ENCODE data around the gene NKAIN1.
"Not testable (repeated sequence)": the region's sequence is repeated elsewhere in the genome, so short reads cannot be mapped to it uniquely, and the experiment has no call there.

NKAIN1 gene

DNA sequence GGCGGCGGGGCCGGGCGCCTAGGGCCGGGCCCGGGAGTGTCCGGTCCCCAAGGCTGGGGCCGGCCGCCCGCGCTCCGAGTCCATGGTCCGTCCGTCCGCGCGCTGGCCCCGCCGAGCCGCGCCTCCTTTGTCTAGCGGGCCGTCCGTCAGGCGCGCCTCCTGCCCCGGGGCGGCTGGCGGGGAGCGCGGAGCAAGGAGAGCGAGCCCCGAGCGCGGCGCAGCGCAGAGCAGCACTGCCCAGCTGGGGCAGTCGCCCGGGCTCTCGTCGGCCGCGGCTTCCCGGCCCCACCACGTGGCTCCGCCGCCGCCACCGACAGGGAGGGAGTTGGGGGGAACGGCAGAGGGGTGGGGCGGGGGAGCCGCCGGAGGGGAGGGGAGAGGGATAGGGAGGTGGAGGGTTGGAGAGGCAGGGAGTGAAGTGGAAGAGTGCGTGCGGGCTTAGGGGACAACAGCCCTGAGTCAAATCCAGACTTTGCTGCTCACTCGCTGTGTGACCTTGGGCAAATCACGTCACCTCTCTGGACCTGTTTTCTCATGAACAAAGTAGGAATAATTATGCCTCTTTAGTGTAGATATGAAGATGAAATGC lies at the start of gene NKAIN1:
Gene NKAIN1 (minus strand): TSS at position 235 of the 589 bp plus-strand sequence. CDS start 340 bp downstream, outside the sequence.
- DNase-seq = peak; percentile 20

DNA sequence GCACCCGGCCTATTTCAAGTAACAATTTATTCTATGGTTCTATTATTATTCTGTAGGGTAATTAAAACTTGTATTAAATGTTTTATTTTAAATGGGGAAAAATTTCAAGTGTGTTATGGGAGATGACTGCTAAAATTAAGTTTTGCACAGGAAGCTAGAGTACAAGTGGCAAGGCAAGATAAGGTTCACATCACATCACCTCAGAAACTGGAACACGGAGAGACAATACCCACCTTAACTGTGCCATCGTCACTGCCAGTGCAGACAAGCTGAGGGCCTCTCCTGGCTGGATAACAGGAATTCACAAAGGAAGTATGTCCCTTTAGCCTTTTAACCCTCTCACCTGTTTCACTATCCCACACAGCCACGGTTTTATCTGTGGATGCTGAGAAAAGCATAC lies 49.3 kb upstream of the NKAIN1 start:
- DNase-seq = no peak

DNA sequence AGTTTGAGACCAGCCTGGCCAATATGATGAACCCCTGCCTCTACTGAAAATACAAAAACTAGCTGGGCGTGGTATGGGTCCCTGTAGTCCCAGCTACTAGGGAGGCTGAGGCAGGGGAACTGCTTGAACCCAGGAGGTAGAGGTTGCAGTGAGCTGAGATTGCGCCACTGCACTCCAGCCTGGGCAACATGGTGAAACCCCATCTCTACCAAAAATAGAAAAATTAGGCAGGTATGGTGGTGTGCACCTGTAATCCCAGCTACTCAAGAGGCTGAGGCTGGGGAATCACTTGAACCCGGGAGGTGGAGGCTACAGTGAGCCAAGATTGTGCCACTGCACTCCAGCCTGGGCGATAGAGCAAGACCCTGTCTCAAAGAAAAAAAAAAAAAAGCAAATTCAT lies 48.1 kb upstream of the NKAIN1 start:
- DNase-seq = not testable (repeated sequence)

DNA sequence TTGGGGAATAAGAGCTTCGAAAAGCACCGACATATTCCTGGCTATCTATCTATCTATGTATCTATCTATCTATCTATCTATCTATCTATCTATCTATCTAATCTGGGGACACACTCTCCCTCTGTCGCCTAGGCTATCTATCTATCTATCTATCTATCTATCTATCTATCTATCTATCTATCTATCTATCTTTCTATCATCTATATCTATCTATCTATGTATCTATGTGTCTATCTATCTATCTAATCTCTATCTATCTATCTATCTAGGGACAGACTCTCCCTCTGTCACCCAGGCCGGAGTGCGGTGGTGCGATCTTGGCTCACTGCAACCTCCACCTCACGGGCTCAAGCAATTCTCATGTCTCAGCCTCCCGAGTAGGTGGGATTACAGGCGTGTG lies 42.7 kb upstream of the NKAIN1 start:
- not testable (repeated sequence) for DNase-seq

DNA sequence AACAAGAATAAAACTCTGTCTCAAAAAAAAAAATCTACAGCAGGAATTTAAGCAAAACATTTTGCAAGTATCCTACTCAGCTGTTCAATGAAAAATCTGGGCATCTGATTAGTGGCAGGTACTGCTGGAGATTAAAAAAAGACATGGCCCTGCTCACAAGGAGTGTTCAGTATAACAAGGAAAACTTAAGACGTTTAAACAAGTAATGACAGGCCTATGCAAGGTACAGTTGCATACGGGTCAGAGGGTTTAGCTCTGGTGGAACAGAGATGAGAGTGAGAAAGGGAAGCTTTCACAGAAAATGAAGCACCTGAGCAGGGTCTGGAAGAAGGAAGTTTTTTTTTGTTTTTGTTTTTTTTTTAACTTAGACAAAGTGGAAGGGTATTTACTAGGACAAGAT lies 33.9 kb upstream of the NKAIN1 start:
- DNase-seq = no peak

DNA sequence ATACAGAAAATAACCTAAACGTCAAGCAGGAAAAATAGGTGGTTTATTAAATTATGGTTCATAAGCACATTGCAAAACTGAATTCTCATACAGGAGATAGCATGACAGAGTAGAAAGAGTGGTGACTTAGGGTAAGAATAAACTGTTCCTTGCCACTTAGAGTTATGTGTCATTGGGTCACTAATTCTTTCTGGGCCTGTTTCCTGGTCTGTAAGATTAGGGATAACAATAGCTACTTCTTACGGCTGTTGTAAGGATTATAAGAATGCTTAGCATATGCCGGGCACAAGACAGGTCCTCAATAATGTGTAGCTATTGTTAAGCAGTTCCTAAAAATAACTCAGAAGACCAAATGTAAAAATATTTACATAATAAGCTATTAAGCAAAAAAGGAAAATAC lies 32.7 kb upstream of the NKAIN1 start:
- no peak for DNase-seq

DNA sequence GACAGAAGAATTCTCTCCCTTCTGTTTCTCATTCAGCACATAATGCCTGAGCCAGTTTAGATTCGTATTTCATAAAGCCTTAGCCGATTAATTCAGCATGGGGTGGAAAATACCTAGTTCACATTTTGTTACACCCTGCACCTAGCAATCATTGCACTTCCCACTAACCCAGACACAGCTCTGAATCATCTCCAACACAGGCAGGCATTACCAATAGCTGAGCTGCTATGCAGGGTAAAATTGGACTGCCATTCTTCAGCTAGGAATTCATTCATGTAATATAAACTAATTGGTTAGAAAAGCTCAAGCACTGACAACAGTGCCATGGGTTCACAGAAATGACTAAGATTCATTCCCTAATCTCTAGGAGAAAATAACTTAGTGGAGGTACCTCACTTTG lies 26.9 kb upstream of the NKAIN1 start:
- no peak for DNase-seq

DNA sequence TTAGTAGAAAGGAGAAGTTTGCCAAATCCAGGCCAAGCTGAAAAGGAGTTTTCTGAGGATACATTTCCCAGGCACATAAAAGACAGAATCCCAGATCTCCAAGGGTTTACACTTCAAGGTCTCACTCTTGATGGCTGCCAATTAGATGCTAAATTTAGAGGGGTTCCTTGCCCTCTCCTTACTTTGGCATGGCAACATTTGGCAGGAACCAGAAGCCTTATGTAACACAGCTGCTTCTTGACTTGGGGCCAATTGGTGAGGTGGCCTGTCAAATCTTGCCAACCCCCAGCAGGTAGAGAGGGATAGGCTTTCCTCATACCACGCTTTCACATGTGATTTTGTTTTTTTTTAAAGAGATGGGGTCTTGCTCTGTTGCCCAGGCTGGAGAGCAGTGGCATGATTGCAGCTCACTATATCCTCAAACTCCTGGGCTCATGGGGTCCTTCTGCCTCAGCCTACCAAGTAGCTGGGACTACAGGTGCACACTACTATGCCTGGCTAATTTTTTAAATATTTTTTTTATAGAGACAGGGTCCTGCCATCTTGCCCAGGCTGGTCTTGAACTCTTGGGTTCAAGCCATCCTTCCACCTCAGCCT lies 25.2 kb upstream of the NKAIN1 start:
- DNase-seq = no peak

DNA sequence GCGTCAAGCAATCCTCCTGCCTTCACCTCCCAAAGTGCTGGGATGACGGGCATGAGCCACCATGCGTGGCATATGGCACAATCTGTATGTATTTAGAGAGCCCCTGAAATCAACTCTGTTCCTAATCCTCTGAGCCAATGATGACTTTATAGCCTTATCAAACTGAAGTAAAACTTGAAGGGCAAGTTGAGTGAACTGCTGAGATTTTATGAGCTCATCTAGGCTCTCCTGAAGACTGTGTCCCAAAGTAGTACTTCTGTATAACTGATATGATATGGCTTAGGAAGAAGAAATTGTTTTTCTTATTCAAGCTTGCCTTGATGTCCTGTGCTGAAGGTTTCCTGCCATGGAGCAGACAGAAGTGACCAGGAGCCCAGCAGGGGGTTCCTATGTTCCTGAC lies 23.7 kb upstream of the NKAIN1 start:
- no peak for DNase-seq

DNA sequence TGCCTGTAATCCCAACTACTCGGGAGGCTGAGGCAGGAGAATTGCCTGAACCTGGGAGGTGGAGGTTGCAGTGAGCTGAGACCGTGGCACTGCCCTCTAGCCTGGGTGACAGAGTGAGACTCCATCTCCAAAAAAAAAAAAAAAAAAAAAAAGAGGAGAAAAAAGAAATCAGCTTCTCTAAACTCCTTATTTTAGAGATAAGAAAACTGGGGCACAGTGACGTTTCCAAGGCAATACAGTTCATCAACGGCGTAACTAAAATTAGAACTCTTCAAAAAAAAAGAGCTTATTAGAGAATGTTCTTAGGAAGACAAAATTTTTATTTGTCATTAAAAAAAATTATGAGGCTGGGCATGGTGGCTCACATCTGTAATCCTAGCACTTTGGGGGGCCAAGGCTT lies 22.7 kb upstream of the NKAIN1 start:
- DNase-seq = not testable (repeated sequence)

DNA sequence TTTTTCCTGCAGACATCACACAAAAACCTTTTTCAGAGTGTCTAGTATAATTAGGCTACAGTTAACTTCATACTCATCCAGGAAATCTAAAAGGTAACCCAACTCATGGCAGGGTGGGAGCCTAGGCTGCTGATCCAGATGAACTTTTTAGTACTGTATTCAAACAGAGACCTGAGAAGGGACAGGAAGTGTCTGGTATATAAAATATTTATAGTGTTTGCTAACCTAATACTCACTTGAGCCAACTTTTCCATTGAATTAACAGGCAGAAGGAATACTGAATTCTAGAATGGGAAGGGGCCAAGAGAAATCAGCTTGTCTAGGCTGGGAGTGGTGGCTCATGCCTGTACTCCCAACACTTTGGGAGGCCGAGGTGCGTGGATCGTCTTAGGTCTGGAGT lies 22.2 kb upstream of the NKAIN1 start:
- no peak for DNase-seq

DNA sequence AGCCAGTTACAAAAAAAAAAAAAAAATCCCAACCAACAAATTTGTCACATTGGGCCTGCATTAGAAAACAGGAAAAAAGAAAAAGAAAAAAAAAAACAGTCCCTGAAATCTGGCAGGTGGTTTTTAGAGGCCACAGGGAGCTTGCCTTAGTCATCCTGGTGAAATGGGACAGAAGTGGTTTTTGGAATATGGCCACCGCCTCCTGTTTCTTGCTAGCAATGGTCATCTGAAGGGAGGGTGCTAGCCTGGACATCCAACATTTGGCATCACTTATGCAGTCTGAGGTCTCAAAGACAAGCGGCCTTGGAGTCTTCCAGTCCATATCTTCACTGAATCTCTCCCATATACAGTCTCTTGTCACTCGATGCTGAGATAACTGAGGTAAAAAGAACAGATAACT lies 20.1 kb upstream of the NKAIN1 start:
- no peak for DNase-seq

DNA sequence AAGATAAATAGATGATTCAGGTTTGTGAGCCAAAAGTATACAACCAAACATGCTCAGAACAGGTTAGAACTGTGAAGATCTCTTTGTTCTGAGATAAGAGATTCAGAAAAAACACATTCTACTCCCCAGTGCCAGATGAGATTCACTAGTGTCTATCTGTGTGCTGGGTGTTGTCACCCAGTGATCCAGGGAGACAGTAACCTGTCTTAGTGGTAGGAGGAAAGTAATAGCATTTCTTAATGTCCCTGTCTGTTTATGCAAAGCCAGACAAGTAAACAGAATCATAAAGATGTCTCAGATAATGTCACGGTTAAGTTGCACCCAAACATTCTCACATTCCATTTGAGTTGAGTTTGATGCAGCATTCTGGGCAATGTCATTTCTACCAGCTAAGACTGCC lies 18.9 kb upstream of the NKAIN1 start:
- no peak for DNase-seq

DNA sequence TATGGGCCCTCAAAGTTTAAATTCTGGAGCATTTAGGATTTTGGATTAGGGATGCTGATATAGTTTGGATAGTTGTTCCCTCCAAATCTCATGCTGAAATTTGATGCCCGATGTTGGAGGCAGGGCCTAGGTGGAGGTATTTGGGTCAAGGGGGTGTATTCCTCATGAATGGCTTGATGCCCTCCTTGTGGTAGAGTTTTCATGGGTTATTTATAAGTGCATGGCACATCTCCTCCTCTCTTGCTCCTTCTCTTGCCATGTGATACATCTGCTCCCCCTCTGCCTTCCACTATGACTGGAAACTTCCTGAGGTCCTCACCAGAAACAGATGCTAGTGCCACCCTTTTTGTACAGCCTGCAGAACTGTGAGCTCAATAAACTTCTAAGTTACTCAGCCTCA lies 17.5 kb upstream of the NKAIN1 start:
- no peak for DNase-seq

DNA sequence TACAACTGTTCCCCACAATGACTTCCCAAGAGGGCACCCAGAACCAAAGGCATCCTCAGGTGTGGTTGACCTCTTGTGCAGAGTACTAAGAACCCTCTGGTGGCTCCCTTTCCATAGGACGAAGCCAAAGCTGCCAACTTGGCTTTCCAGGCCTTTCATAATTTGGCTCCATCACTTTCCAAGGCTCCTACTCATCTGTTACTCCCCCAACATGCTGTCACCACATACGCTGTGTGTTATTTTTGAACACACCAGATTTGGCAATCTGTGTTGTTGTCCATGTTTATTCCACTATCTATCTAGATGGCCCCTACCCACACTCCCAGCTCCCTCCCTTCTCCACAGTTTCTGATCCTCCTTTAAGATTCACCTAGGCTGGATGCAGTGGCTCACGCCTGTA lies 10.2 kb upstream of the NKAIN1 start:
- DNase-seq = no peak

DNA sequence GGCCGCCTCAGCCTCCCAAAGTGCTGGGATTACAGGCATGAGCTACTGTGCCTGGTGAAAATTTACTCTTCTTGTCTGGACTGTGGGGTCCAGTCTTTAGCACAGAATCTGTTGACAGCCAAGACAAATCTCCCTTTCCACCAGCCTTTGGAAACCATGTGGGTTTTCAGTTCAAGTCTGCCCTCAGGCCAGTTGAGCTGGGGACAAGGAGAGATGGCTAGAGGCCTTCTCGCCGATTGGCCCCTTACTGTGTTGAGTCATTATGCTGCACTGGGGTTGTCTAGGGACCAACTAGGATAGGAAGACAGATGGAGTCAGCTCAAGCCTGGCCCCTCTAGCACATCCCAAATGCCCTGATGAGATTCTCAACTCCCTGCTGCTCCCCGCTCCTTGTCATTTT lies 8.6 kb upstream of the NKAIN1 start:
- DNase-seq = no peak

DNA sequence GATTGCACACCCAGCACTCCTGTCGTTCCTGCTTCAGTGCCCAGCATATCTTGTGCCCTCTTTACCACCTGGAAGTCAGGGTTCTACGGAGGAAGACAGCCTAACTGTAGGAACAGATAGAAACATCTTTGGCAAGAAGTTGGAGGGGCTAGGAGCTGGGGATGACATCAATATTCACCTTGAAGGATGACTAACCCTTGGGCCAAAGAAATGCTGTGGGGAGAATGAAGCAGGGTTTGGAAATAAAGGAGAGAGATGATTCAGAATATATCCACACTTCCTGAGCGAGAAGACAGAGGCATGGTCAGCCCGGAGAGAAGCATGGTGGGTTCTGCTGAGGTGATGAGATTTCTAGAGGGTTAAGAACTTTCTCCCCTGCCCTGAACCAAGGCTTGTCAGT lies 4.6 kb upstream of the NKAIN1 start:
- no peak for DNase-seq

DNA sequence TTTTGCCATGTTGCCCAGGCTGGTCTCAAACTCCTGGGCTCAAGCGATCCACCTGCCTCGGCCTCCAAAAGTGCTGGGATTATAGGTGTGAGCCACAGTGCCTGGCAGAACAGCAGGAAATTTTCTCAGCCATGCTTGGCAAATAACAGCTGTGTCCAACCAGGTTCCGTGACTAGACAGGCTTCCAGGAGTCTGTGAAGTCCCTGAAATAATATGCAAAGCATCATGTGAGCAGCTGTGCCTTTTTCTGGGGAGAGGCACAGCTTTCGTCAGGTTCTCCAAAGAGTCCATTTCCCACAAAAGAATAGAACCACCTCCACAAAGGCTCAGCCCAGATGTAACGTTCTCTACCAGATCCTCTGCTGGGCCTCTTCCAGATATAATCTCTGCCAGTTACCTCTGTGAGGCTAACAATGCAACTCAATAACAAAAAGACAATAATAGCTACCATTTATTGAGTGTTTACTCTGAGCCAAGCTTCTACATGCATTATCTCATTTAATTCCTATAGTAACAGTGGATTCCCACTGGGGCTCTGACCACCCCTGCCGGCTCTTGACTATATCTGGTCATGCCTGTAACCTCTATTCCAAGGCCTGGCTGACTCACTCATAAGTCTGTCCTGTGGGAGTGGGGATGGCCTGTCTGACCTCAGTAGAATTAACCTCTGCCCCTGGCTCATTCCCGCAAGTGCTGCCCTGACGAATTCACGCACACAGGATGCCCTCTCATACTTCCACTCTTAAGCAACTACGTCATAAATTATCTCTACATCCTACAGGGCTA lies 4.0 kb upstream of the NKAIN1 start:
- peak; percentile 44 for DNase-seq

DNA sequence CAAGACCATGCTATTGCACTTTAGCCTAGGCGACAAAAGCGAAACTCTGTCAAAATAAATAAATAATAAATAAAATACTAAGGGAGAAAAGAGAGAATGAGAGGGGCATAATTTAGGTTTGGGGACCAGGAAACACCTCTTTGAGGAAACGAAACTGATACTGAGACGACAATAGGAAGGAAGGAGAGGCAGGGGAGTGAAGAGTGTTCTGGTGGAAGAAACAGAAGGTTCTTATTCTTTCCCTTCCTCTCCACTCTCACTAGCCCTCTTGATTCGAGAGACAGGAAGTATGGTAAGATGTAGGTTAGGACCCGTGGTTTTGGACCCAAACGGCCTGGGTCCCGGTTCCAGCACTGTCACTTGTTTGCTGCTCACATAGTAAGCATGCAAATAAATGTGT lies 1.6 kb upstream of the NKAIN1 start:
- no peak for DNase-seq

DNA sequence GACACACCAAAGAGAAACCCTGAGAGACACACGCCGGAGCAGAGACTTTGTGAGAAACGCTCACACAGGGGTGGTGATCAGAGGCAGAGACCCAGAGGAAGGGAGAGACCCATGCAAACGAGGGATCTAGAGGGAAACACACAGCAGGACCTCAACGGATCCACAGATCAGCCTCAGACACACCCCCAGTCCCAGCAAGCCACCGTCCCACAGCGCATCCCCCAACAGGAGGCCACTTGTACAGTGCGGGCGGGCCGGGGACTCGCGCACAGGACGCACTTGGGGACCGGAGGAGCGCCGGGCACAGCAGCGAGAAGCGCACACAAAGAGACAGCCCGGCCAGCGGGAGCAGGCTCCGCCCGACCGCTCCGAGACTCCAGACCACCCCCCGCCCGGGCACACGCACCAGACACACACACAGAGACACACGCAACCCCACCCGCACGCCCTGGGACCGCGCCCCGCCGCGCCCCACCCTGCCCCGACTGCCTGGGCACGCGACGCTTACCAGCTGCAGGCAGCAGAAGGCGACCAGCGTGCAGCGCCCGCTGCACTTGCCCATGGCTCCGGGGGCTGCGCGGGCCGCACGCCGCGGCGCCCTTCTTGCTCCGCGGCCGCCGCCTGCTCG lies 587 bp downstream of the NKAIN1 start:
- no peak for DNase-seq

DNA sequence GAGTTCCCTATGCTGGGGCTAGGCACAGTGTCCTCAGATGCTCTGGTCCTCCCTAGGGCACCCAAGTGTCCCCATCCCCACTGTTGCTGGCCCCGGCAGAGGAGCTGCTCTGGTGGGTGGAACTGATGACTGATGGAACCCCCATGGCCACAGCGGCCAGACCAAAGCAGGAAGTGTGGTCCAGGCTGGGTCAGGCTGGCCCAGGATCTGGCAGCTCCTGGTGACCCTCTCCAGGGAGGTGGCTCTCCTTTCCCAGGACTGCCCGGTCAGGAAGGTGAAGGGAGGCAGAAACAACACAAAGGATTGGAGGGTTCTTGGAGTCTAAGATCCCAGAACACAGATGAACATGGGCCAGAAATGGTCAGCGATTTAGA lies 1.1 kb downstream of the NKAIN1 start:
- no peak for DNase-seq

DNA sequence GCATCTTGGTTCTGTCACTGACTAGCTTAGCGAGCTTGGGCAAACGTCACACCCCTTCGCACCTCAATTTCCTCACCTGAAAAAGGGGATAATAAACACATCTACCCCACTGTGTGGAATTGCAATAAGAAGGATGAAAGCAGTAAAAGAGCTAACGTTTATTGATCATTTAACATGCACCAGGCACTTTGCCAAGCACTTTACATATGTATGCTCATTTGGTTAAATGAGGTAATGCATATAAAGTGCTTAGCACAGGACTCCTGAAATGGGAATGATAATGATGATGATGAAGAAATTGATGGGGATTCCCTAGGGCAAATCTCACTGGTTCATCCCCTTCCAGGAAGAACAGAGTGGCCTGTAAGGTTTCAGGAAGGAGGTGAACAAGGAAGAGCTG lies 4.8 kb downstream of the NKAIN1 start:
- DNase-seq = no peak

DNA sequence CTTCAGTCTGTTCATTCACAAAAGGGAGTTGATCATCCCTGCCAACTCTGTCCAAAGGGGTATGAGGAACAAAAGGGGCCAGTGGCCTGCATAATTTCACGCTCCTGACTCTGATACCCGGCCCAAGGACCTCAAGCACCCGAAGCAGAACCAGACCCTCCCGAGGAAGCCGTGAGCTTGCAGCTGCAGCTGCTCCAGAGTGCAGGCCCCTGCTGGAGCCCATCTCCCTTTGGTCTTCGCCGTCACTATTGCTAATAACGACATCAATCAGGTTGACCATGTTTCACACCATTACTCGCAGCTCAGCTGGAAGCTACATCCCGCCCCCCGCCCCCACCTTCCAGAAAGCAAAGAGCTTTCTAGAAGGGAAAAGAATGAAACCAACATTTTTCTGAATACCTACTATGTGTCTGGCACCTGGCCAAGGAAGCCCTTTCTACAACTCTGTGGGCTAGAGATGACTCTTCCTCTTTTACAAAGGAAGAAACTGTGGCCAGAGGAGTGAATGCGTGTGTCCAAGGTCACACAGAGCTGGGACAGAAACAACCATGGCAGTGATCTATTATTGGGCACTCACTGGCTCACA lies 5.5 kb downstream of the NKAIN1 start:
- DNase-seq = no peak

DNA sequence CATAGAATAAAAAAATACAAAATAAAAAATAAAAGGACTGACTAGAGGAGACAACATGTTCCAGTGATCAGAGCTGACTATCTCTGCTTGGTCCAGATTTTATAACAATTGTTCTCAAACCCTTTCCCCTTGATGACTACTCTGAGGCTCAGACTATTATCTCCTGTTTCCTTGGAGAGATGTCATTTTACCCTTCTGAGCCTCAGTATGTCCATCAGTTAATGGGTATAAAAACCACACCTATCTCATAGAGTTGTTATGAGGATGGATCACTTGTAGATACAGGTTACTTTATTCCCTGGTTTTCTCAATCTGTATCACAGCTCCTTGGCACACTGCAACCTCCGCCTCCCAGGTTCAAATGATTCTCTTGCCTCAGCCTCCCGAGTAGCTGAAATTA lies 7.0 kb downstream of the NKAIN1 start:
- no peak for DNase-seq
